WTC11 (cell line): Measurements from ENCODE around the gene DAD1. TPM values are rescaled to one million over a fixed set of nuclear protein-coding genes. Genes with fewer than 3 reads are reported as not detected.

Experiments used
- ATAC-seq: fragments of 200-7000 bp; cut with Tn5 transposase; 2 replicates; pipeline ENCODE4 v1.10.0; 2021; ENCODE audit warnings: mild to moderate bottlenecking, moderate library complexity
- CTCF ChIA-PET: fragments of 300-600 bp; sonication (Branson Sonifier 250); formaldehyde crosslinking; loops from one replicate; lab custom pipeline; 2021; ENCODE audit warnings: antibody characterized with exemption; lab: Charles Lee
- POLR2A ChIA-PET: fragments of 350-600 bp; sonication (Branson Sonifier 250); formaldehyde crosslinking; loops from one replicate; lab custom pipeline; 2021; ENCODE audit warnings: antibody characterized with exemption; lab: Charles Lee
- DNase-seq: peaks from one replicate; pipeline ENCODE4 v3.0.0; 2021; ENCODE audit warnings: low spot score
- H3K27ac Mint-ChIP-seq: 2 replicates; pipeline ENCODE4 v1.8.0; 2021; ENCODE audit warnings: mixed read lengths
- H3K27me3 Mint-ChIP-seq: 2 replicates; pipeline ENCODE4 v1.8.0; 2021; ENCODE audit warnings: low read depth, mild to moderate bottlenecking, moderate library complexity, mixed read lengths
- H3K36me3 Mint-ChIP-seq: 2 replicates; pipeline ENCODE4 v1.8.0; 2021; ENCODE audit warnings: mixed read lengths
- H3K4me1 Mint-ChIP-seq: 2 replicates; pipeline ENCODE4 v1.8.0; 2022; ENCODE audit warnings: mixed read lengths
- H3K4me3 Mint-ChIP-seq: 2 replicates; pipeline ENCODE4 v1.8.0; 2021; ENCODE audit warnings: mild to moderate bottlenecking, moderate library complexity, mixed read lengths
- H3K9me3 Mint-ChIP-seq: 2 replicates; pipeline ENCODE4 v1.8.0; 2021; ENCODE audit warnings: mixed read lengths
- ATF1 ChIP-seq: sonication (generic); formaldehyde crosslinking; IDR thresholded peaks from 2 replicates; pipeline ENCODE4 v1.8.1; 2023; ENCODE audit warnings: mild to moderate bottlenecking, moderate library complexity, missing genetic modification reagents
- ATF3 ChIP-seq: sonication (generic); formaldehyde crosslinking; conservative IDR thresholded peaks from 2 replicates; pipeline ENCODE4 v1.8.1; 2022; ENCODE audit warnings: mild to moderate bottlenecking, missing genetic modification reagents
- E2F4 ChIP-seq: sonication (generic); formaldehyde crosslinking; IDR thresholded peaks from 2 replicates; pipeline ENCODE4 v1.8.1; 2022; ENCODE audit warnings: low read depth, mild to moderate bottlenecking, moderate library complexity, missing genetic modification reagents, borderline replicate concordance
- GTF2I ChIP-seq: fragments of 250-450 bp; sonication (Bioruptor Pico); conservative IDR thresholded peaks from 2 replicates; pipeline ENCODE4 v1.4.0; 2021; ENCODE audit warnings: mild to moderate bottlenecking
- HMGA2 ChIP-seq: fragments of 250-450 bp; sonication (Bioruptor Pico); IDR thresholded peaks from 2 replicates; pipeline ENCODE4 v1.4.0; 2021; ENCODE audit warnings: mild to moderate bottlenecking, moderate library complexity
- HMGXB4 ChIP-seq: sonication (generic); formaldehyde crosslinking; IDR thresholded peaks from 2 replicates; pipeline ENCODE4 v1.8.1; 2023; ENCODE audit warnings: mild to moderate bottlenecking, moderate library complexity, missing genetic modification reagents
- IRF2 ChIP-seq: sonication (generic); formaldehyde crosslinking; IDR thresholded peaks from 2 replicates; pipeline ENCODE4 v1.8.0; 2022; ENCODE audit warnings: low read depth, missing genetic modification reagents, borderline replicate concordance
- JAZF1 ChIP-seq: fragments of 250-450 bp; sonication (Bioruptor Pico); IDR thresholded peaks from 2 replicates; pipeline ENCODE4 v1.9.0; 2021; ENCODE audit warnings: moderate library complexity, mild to moderate bottlenecking, inconsistent platforms
- KAT7 ChIP-seq: sonication (generic); formaldehyde crosslinking; IDR thresholded peaks from 2 replicates; pipeline ENCODE4 v1.8.1; 2023; ENCODE audit warnings: missing genetic modification reagents, mild to moderate bottlenecking, borderline replicate concordance
- MXD4 ChIP-seq: fragments of 250-450 bp; sonication (Bioruptor Pico); IDR thresholded peaks from 2 replicates; pipeline ENCODE4 v1.8.0; 2021; ENCODE audit warnings: mild to moderate bottlenecking, moderate library complexity, borderline replicate concordance
- NFE2L1 ChIP-seq: sonication (generic); formaldehyde crosslinking; IDR thresholded peaks from 2 replicates; pipeline ENCODE4 v1.8.1; 2023; ENCODE audit warnings: missing genetic modification reagents
- SOX15 ChIP-seq: fragments of 250-450 bp; sonication (Bioruptor Pico); IDR thresholded peaks from 2 replicates; pipeline ENCODE4 v1.9.0; 2021; ENCODE audit warnings: mild to moderate bottlenecking
- ZBTB43 ChIP-seq: sonication (generic); formaldehyde crosslinking; IDR thresholded peaks from 2 replicates; pipeline ENCODE4 v1.8.1; 2023; ENCODE audit warnings: mild to moderate bottlenecking, missing genetic modification reagents
- ZNF232 ChIP-seq: sonication (generic); formaldehyde crosslinking; IDR thresholded peaks from 2 replicates; pipeline ENCODE4 v1.8.0; 2022; ENCODE audit warnings: mild to moderate bottlenecking, missing genetic modification reagents
- ZNF425 ChIP-seq: fragments of 250-450 bp; sonication (Bioruptor Pico); conservative IDR thresholded peaks from 2 replicates; pipeline ENCODE4 v1.9.0; 2021; ENCODE audit warnings: mild to moderate bottlenecking
- ZSCAN18 ChIP-seq: fragments of 250-450 bp; sonication (Bioruptor Pico); IDR thresholded peaks from 2 replicates; pipeline ENCODE4 v2.1.2; 2022; ENCODE audit warnings: mild to moderate bottlenecking, moderate library complexity
- total RNA-seq: library from RNA; stranded (reverse); gene quantifications from 3 replicates; pipeline ENCODE4 v1.2.3, GENCODE V29; 2021

The DAD1 gene
- total RNA-seq, 1 experiment from 2014 or later: 125 TPM

GRCh38 chr14:22599349-22599748, 10.3 kb upstream of the DAD1 start (continued):
- TF ChIP-seq ZSCAN18 (no peak), E2F4 (no peak), ZNF425 (CRISPR knock-in tag) (no peak), ZBTB43 (CRISPR knock-in tag) (no peak)

GRCh38 chr14:22598896-22599244, 9.8 kb upstream of the DAD1 start:
- peak; percentile 65 for ATAC-seq
- DNase-seq: no peak
- TF ChIP-seq HMGXB4 (0 out of 2 replicates have a peak, but pooled peaks have one; percentile 6), NFE2L1 (0 out of 2 replicates have a peak, but pooled peaks have one; percentile 62), HMGA2 (CRISPR knock-in tag) (no peak)
- H3K4me1 Mint-ChIP-seq: peaks cover 24% of the 10 kb centered on the region
- no peaks in the 10 kb centered on the region for H3K27me3 Mint-ChIP-seq
- no peaks in the 10 kb centered on the region for H3K9me3 Mint-ChIP-seq
- ChIA-PET POLR2A (interaction anchor here (0.6 to 2.7 kb wide), 6 partner anchors 9 to 358 kb away, joined by 3 to 28 read pairs (median 4); partner anchors contain the start of genes DAD1, HAUS4 and OXA1L), CTCF (interaction anchor here (0.7 to 10.2 kb wide), 9 partner anchors 9 to 273 kb away, joined by 3 to 117 read pairs (median 7); partner anchors contain the start of genes DAD1 and OXA1L)
- peak overlapping the region; percentile 99 for H3K27ac Mint-ChIP-seq
- H3K4me3 Mint-ChIP-seq: peak overlapping the region; percentile 99
- H3K36me3 Mint-ChIP-seq: peaks cover 24% of the 10 kb centered on the region

GRCh38 chr14:22598099-22598895, 9.3 kb upstream of the DAD1 start, which contains the start of gene ABHD4:
Gene ABHD4, plus strand, starts transcription at chr14:22598300. Its CDS starts 7 bp downstream, at chr14:22598307.
- Mint-ChIP-seq H3K27me3 (no peaks in the 10 kb centered on the region), H3K27ac (peak within 1 kb of the TSS; percentile 99), H3K9me3 (no peaks in the 10 kb centered on the region), H3K4me3 (peak within 1 kb of the TSS; percentile 99), H3K4me1 (peaks cover 28% of the 10 kb centered on the region), H3K36me3 (peaks cover 18% of the 10 kb centered on the region)
- ATAC-seq (peak; percentile 86), DNase-seq (peak; percentile 83)
- CTCF ChIA-PET: interaction anchor here (0.6 to 10.2 kb wide), 11 partner anchors 9 to 274 kb away, joined by 3 to 117 read pairs (median 6); partner anchors contain the start of genes DAD1 and OXA1L
- POLR2A ChIA-PET: interaction anchor here (0.6 to 2.7 kb wide), 7 partner anchors 9 to 948 kb away, joined by 3 to 28 read pairs (median 4); partner anchors contain the start of genes DAD1, HAUS4 and OXA1L
- no peak for TF ChIP-seq ATF3 (CRISPR knock-in tag)
- TF ChIP-seq GTF2I: no peak
- TF ChIP-seq NFE2L1: no peak
- TF ChIP-seq HMGXB4: 0 out of 2 replicates have a peak, but pooled peaks have one; percentile 23
- no peak for TF ChIP-seq ATF1
- TF ChIP-seq IRF2: no peak
- no peak for TF ChIP-seq MXD4 (CRISPR knock-in tag)
- 0 out of 2 replicates have a peak, but pooled peaks have one; percentile 53 for TF ChIP-seq ZNF232
- TF ChIP-seq JAZF1 (CRISPR knock-in tag): no peak
- TF ChIP-seq SOX15 (CRISPR knock-in tag): no peak
- TF ChIP-seq KAT7 (CRISPR knock-in tag): no peak
